ENCODE results near the gene LEF1.
"Not testable (repeated sequence)": the region's sequence is repeated elsewhere in the genome, so short reads cannot be mapped to it uniquely, and the experiment has no call there.

Gene LEF1

GRCh38 chr4:108052558-108053120 lies 116.1 kb downstream of the LEF1 start:
- WGBS, 2 donors (ENCODE audit: extremely low coverage in 2 of 2, insufficient read length in 2 of 2, insufficient replicate concordance in 1 of 2) = no CpG with 5 or more reads among the region's 2 CpGs
- Histone ChIP-seq H3K23ac (ENCODE audit: low read depth, low read length, poor library complexity) (no peak overlapping the region), H3K9me3 (replicated peaks in 1 of 2; ENCODE audit: control insufficient read depth in 2 of 2, insufficient read depth in 1 of 2, low read depth in 1 of 2, low read length in 2 of 2) (no peaks in the 10 kb centered on the region), H3K14ac (ENCODE audit: low read length) (no peak overlapping the region), H3K36me3 (replicated peaks in 1 of 2; ENCODE audit: control insufficient read depth in 2 of 2, insufficient read depth in 2 of 2, low read length in 2 of 2) (peaks cover 0 to 9% of the 10 kb centered on the region in 2 donors), H2BK12ac (ENCODE audit: low read length) (no peak overlapping the region), H3K79me1 (ENCODE audit: low read depth, low read length) (no peaks in the 10 kb centered on the region), H3K4ac (ENCODE audit: low read length) (no peak overlapping the region), H2AK5ac (ENCODE audit: low read depth, low read length) (no peak overlapping the region), H2AFZ (ENCODE audit: low read length) (no peak overlapping the region), H3K27ac (replicated peaks; ENCODE audit: low read length) (no peak overlapping the region), H3K4me3 (ENCODE audit: low read length in 2 of 2) (no peak overlapping the region), H4K8ac (ENCODE audit: low read depth, low read length) (no peak overlapping the region), H3K4me1 (ENCODE audit: control insufficient read depth in 2 of 2, insufficient read depth in 1 of 2, low read depth in 1 of 2, low read length in 2 of 2) (peaks cover 4 to 7% of the 10 kb centered on the region in 2 donors), H4K91ac (ENCODE audit: low read depth, low read length, poor library complexity) (no peak overlapping the region), H3K9ac (ENCODE audit: low read depth, low read length, poor library complexity) (no peak overlapping the region), H3K18ac (ENCODE audit: low read length) (no peak overlapping the region), H3K27me3 (ENCODE audit: control insufficient read depth in 3 of 3, insufficient read depth in 3 of 3, low read depth in 1 of 3, low read length in 3 of 3) (no peaks in the 10 kb centered on the region), H2BK5ac (ENCODE audit: low read length) (no peak overlapping the region), H2BK15ac (ENCODE audit: low read length) (no peak overlapping the region), H2BK120ac (ENCODE audit: low read depth, low read length) (no peak overlapping the region), H3K4me2 (ENCODE audit: insufficient read depth, low read length, poor library complexity, severe bottlenecking) (no peak overlapping the region)
- no peak for DNase-seq (ENCODE audit: low spot score)

- Histone ChIP-seq H3K27me3 (ENCODE audit: control insufficient read depth in 3 of 3, insufficient read depth in 3 of 3, low read depth in 1 of 3, low read length in 3 of 3) (no peaks in the 10 kb centered on the region), H3K4ac (ENCODE audit: low read length) (no peak overlapping the region), H2BK5ac (ENCODE audit: low read length) (no peak overlapping the region), H3K27ac (replicated peaks; ENCODE audit: low read length) (no peak overlapping the region), H2AFZ (ENCODE audit: low read length) (no peak overlapping the region), H3K9ac (ENCODE audit: low read depth, low read length, poor library complexity) (no peak overlapping the region), H2BK12ac (ENCODE audit: low read length) (no peak overlapping the region), H3K36me3 (replicated peaks in 1 of 2; ENCODE audit: control insufficient read depth in 2 of 2, insufficient read depth in 2 of 2, low read length in 2 of 2) (peaks cover 0 to 18% of the 10 kb centered on the region in 2 donors), H3K79me1 (ENCODE audit: low read depth, low read length) (no peaks in the 10 kb centered on the region), H3K14ac (ENCODE audit: low read length) (no peak overlapping the region), H3K4me2 (ENCODE audit: insufficient read depth, low read length, poor library complexity, severe bottlenecking) (no peak overlapping the region), H2AK5ac (ENCODE audit: low read depth, low read length) (no peak overlapping the region), H3K9me3 (replicated peaks in 1 of 2; ENCODE audit: control insufficient read depth in 2 of 2, insufficient read depth in 1 of 2, low read depth in 1 of 2, low read length in 2 of 2) (no peaks in the 10 kb centered on the region), H2BK15ac (ENCODE audit: low read length) (no peak overlapping the region), H4K8ac (ENCODE audit: low read depth, low read length) (no peak overlapping the region), H3K4me3 (ENCODE audit: low read length in 2 of 2) (no peak overlapping the region), H4K91ac (ENCODE audit: low read depth, low read length, poor library complexity) (no peak overlapping the region), H3K23ac (ENCODE audit: low read depth, low read length, poor library complexity) (no peak overlapping the region), H2BK120ac (ENCODE audit: low read depth, low read length) (no peak overlapping the region), H3K18ac (ENCODE audit: low read length) (no peak overlapping the region), H3K4me1 (ENCODE audit: control insufficient read depth in 2 of 2, insufficient read depth in 1 of 2, low read depth in 1 of 2, low read length in 2 of 2) (peaks cover 2 to 4% of the 10 kb centered on the region in 2 donors)
- no peak for DNase-seq (ENCODE audit: low spot score)
- WGBS, 2 donors (ENCODE audit: extremely low coverage in 2 of 2, insufficient read length in 2 of 2, insufficient replicate concordance in 1 of 2) = no CpG with 5 or more reads among the region's 10 CpGs
These were observed 117.4 kb downstream of the LEF1 start for GRCh38 chr4:108051343-108051742.

GRCh38 chr4:108050166-108051111 lies 118.3 kb downstream of the LEF1 start:
- not testable (repeated sequence) for H4K8ac ChIP-seq (ENCODE audit: low read depth, low read length); H3K23ac ChIP-seq (ENCODE audit: low read depth, low read length, poor library complexity); H2BK5ac ChIP-seq (ENCODE audit: low read length); H3K9me3 ChIP-seq (replicated peaks in 1 of 2; ENCODE audit: control insufficient read depth in 2 of 2, insufficient read depth in 1 of 2, low read depth in 1 of 2, low read length in 2 of 2); H4K91ac ChIP-seq (ENCODE audit: low read depth, low read length, poor library complexity); H3K4me1 ChIP-seq (ENCODE audit: control insufficient read depth in 2 of 2, insufficient read depth in 1 of 2, low read depth in 1 of 2, low read length in 2 of 2); H2AFZ ChIP-seq (ENCODE audit: low read length); H3K27me3 ChIP-seq (ENCODE audit: control insufficient read depth in 3 of 3, insufficient read depth in 3 of 3, low read depth in 1 of 3, low read length in 3 of 3); H3K9ac ChIP-seq (ENCODE audit: low read depth, low read length, poor library complexity); H3K4ac ChIP-seq (ENCODE audit: low read length); H2AK5ac ChIP-seq (ENCODE audit: low read depth, low read length); H3K27ac ChIP-seq (replicated peaks; ENCODE audit: low read length); H2BK12ac ChIP-seq (ENCODE audit: low read length); H2BK120ac ChIP-seq (ENCODE audit: low read depth, low read length); H3K14ac ChIP-seq (ENCODE audit: low read length); H3K79me1 ChIP-seq (ENCODE audit: low read depth, low read length); H2BK15ac ChIP-seq (ENCODE audit: low read length); DNase-seq (ENCODE audit: low spot score); H3K4me3 ChIP-seq (ENCODE audit: low read length in 2 of 2); H3K4me2 ChIP-seq (ENCODE audit: insufficient read depth, low read length, poor library complexity, severe bottlenecking)
- H3K18ac ChIP-seq (ENCODE audit: low read length) = peak overlapping the region; percentile 35
- peaks cover 0 to 18% of the 10 kb centered on the region in 2 donors for H3K36me3 ChIP-seq (replicated peaks in 1 of 2; ENCODE audit: control insufficient read depth in 2 of 2, insufficient read depth in 2 of 2, low read length in 2 of 2)
- no CpG with 5 or more reads among the region's 10 CpGs for WGBS, 2 donors (ENCODE audit: extremely low coverage in 2 of 2, insufficient read length in 2 of 2, insufficient replicate concordance in 1 of 2)

- Histone ChIP-seq H2BK12ac (ENCODE audit: low read length) (no peak overlapping the region), H2BK120ac (ENCODE audit: low read depth, low read length) (no peak overlapping the region), H3K23ac (ENCODE audit: low read depth, low read length, poor library complexity) (no peak overlapping the region), H3K4me1 (ENCODE audit: control insufficient read depth in 2 of 2, insufficient read depth in 1 of 2, low read depth in 1 of 2, low read length in 2 of 2) (peaks cover 0 to 6% of the 10 kb centered on the region in 2 donors), H4K8ac (ENCODE audit: low read depth, low read length) (no peak overlapping the region), H3K9ac (ENCODE audit: low read depth, low read length, poor library complexity) (no peak overlapping the region), H3K36me3 (replicated peaks in 1 of 2; ENCODE audit: control insufficient read depth in 2 of 2, insufficient read depth in 2 of 2, low read length in 2 of 2) (peaks cover 0 to 18% of the 10 kb centered on the region in 2 donors), H3K4me3 (ENCODE audit: low read length in 2 of 2) (no peak overlapping the region), H3K14ac (ENCODE audit: low read length) (no peak overlapping the region), H4K91ac (ENCODE audit: low read depth, low read length, poor library complexity) (no peak overlapping the region), H3K9me3 (replicated peaks in 1 of 2; ENCODE audit: control insufficient read depth in 2 of 2, insufficient read depth in 1 of 2, low read depth in 1 of 2, low read length in 2 of 2) (no peaks in the 10 kb centered on the region), H3K4me2 (ENCODE audit: insufficient read depth, low read length, poor library complexity, severe bottlenecking) (no peak overlapping the region), H2AFZ (ENCODE audit: low read length) (no peak overlapping the region), H3K79me1 (ENCODE audit: low read depth, low read length) (no peaks in the 10 kb centered on the region), H3K18ac (ENCODE audit: low read length) (no peak overlapping the region), H2BK15ac (ENCODE audit: low read length) (no peak overlapping the region), H3K27me3 (ENCODE audit: control insufficient read depth in 3 of 3, insufficient read depth in 3 of 3, low read depth in 1 of 3, low read length in 3 of 3) (no peaks in the 10 kb centered on the region), H2BK5ac (ENCODE audit: low read length) (no peak overlapping the region), H3K4ac (ENCODE audit: low read length) (no peak overlapping the region), H3K27ac (replicated peaks; ENCODE audit: low read length) (no peak overlapping the region), H2AK5ac (ENCODE audit: low read depth, low read length) (no peak overlapping the region)
- WGBS, 2 donors (ENCODE audit: extremely low coverage in 2 of 2, insufficient read length in 2 of 2, insufficient replicate concordance in 1 of 2) = no CpG with 5 or more reads among the region's 5 CpGs
- DNase-seq (ENCODE audit: low spot score) = no peak
These were observed 119.3 kb downstream of the LEF1 start for GRCh38 chr4:108049406-108049805.
